SIG-M5 treated with dmso at 0.1 percent for 504 hours (cell line): ENCODE data around the gene ASB10.

Source experiments
- DNase-seq: peaks from one replicate; lab custom pipeline; 2025; ENCODE audit not compliant: unreplicated experiment; lab: John Stamatoyannopoulos, UW

The ASB10 gene

GRCh38 chr7:151211155-151211772, 24.2 kb upstream of the ASB10 start:
- no peak for DNase-seq

- no peak for DNase-seq
These were observed 23.2 kb upstream of the ASB10 start, which contains the start of gene H2BK1 for GRCh38 chr7:151210087-151210854. H2BK1 (minus strand) TSS chr7:151210488; CDS start chr7:151210318, 170 bp downstream.

GRCh38 chr7:151209588-151209987, 22.5 kb upstream of the ASB10 start:
- no peak for DNase-seq

GRCh38 chr7:151208253-151208862, 21.3 kb upstream of the ASB10 start:
- no peak for DNase-seq

GRCh38 chr7:151207804-151208203, 20.8 kb upstream of the ASB10 start:
- DNase-seq, result no peak

- DNase-seq, result no peak
These were observed 20.3 kb upstream of the ASB10 start for GRCh38 chr7:151207315-151207714.

- DNase-seq, result no peak
These were observed 19.9 kb upstream of the ASB10 start for GRCh38 chr7:151206914-151207313.

- no peak for DNase-seq
These were observed 18.7 kb upstream of the ASB10 start for GRCh38 chr7:151205730-151206129.

GRCh38 chr7:151204383-151205032, 17.5 kb upstream of the ASB10 start:
- DNase-seq, result no peak

- no peak for DNase-seq
These were observed 15.8 kb upstream of the ASB10 start for GRCh38 chr7:151202836-151203235.

- DNase-seq, result no peak
These were observed 14.7 kb upstream of the ASB10 start for GRCh38 chr7:151201751-151202150.

GRCh38 chr7:151201344-151201743, 14.3 kb upstream of the ASB10 start:
- DNase-seq, result no peak

- DNase-seq, result no peak
These were observed 12.1 kb upstream of the ASB10 start for GRCh38 chr7:151198945-151199848.

GRCh38 chr7:151197932-151198331, 10.9 kb upstream of the ASB10 start:
- DNase-seq, result no peak

GRCh38 chr7:151195616-151196450, 8.8 kb upstream of the ASB10 start:
- DNase-seq, result no peak

GRCh38 chr7:151194188-151194587, 7.1 kb upstream of the ASB10 start:
- no peak for DNase-seq

GRCh38 chr7:151193203-151193978, 6.3 kb upstream of the ASB10 start:
- DNase-seq, result no peak

- no peak for DNase-seq
These were observed 5.0 kb upstream of the ASB10 start for GRCh38 chr7:151192002-151192539.

- DNase-seq, result no peak
These were observed 4.5 kb upstream of the ASB10 start for GRCh38 chr7:151191544-151191943.
